Left forelimb (tissue), 1 donor: ENCODE data around the gene CPEB4.

ENCODE experiments used
- DNase-seq: peaks from one replicate; pipeline ENCODE4 v3.0.0-alpha.2; 2018; ENCODE audit warnings: low spot score

Gene CPEB4

GRCh38 chr5:173887610-173888472 is at the start of gene CPEB4:
CPEB4 (plus strand) TSS chr5:173888349; CDS start chr5:173889734, 1,385 bp downstream.
- DNase-seq = peak; percentile 95

GRCh38 chr5:173839117-173839713 is 48.9 kb upstream of the CPEB4 start:
- no peak for DNase-seq

- no peak for DNase-seq
Observed at GRCh38 chr5:173840111-173840983, 47.8 kb upstream of the CPEB4 start.

- DNase-seq = no peak
Observed at GRCh38 chr5:173841710-173842109, 46.4 kb upstream of the CPEB4 start.

GRCh38 chr5:173843794-173844193 is 44.4 kb upstream of the CPEB4 start:
- no peak for DNase-seq

GRCh38 chr5:173845321-173845720 is 42.8 kb upstream of the CPEB4 start:
- DNase-seq = no peak

GRCh38 chr5:173846929-173847501 is 41.1 kb upstream of the CPEB4 start:
- no peak for DNase-seq

- no peak for DNase-seq
Observed at GRCh38 chr5:173848986-173849596, 39.1 kb upstream of the CPEB4 start.

- no peak for DNase-seq
Observed at GRCh38 chr5:173849908-173850307, 38.2 kb upstream of the CPEB4 start.

- no peak for DNase-seq
Observed at GRCh38 chr5:173850659-173851058, 37.5 kb upstream of the CPEB4 start.

- no peak for DNase-seq
Observed at GRCh38 chr5:173851595-173852243, 36.4 kb upstream of the CPEB4 start.

GRCh38 chr5:173852790-173853359 is 35.3 kb upstream of the CPEB4 start:
- DNase-seq = no peak

- DNase-seq = no peak
Observed at GRCh38 chr5:173853370-173854131, 34.6 kb upstream of the CPEB4 start.

GRCh38 chr5:173855162-173855994 is 32.8 kb upstream of the CPEB4 start:
- no peak for DNase-seq

- no peak for DNase-seq
Observed at GRCh38 chr5:173855995-173856656, 32.0 kb upstream of the CPEB4 start.

- DNase-seq = no peak
Observed at GRCh38 chr5:173857234-173857633, 30.9 kb upstream of the CPEB4 start.

GRCh38 chr5:173858021-173858669 is 30.0 kb upstream of the CPEB4 start:
- peak; percentile 3 for DNase-seq
